HepG2 (cell line): ENCODE measurements around the gene ARFGEF3. TPM values are rescaled to one million over a fixed set of nuclear protein-coding genes. Genes with fewer than 3 reads are reported as not detected.

Experiments used
- ATAC-seq: fragments of 200-7000 bp; cut with Tn5 transposase; 3 replicates; pipeline ENCODE4 v1.9.1; 2020; ENCODE audit warnings: mild to moderate bottlenecking, moderate library complexity
- BruUV-seq: library from RNA; stranded (reverse); fragments of 400-500 nt; replicated peaks from 2 replicates; lab custom pipeline; 2021; lab: Mats Ljungman, UMichigan
- CTCF ChIA-PET: fragments of 300-600 bp; formaldehyde crosslinking; extraction: SDS; loops from one replicate; lab custom pipeline; 2021; ENCODE audit warnings: low total read pairs, inconsistent platforms, low intra/inter-chr PET ratio; lab: Yijun Ruan, JAX
- POLR2A ChIA-PET: fragments of 350-600 bp; sonication (Branson Sonifier 250); formaldehyde crosslinking; loops from one replicate; lab custom pipeline; 2020; ENCODE audit warnings: antibody characterized with exemption, inconsistent platforms; lab: Yijun Ruan, JAX
- DNase-seq: peaks from one replicate; pipeline ENCODE4 v3.0.0-alpha.2; 2015; ENCODE audit warnings: low spot score
- FAIRE-seq: peaks from 3 replicates; lab custom pipeline; 2011; peaks lifted over from hg19 to GRCh38; lab: Jason Lieb, UNC
- H2AFZ ChIP-seq: one replicate; pipeline ENCODE4 v1.6.1; 2011; ENCODE audit warnings: low read length, inconsistent platforms
- H3K27ac ChIP-seq: fragments of 300-600 bp; 3 replicates; pipeline ENCODE4 v1.8.0; 2011; ENCODE audit warnings: mixed run types, mild to moderate bottlenecking, mixed read lengths, low read length, inconsistent platforms; ENCODE audit not compliant: insufficient read depth; ENCODE audit errors: extremely low read length
- H3K27me3 ChIP-seq, 2 experiments: fragments of 200-600 bp in 1 of 2; 2 replicates in 1 of 2; 3 replicates in 1 of 2; pipeline versions ENCODE4 v1.6.0 to v1.8.0; 2011; ENCODE audit warnings: low read length in 2 of 2, mild to moderate bottlenecking in 2 of 2, moderate library complexity in 2 of 2, inconsistent platforms in 1 of 2; ENCODE audit not compliant: insufficient read depth in 2 of 2, control insufficient read depth in 1 of 2
- H3K36me3 ChIP-seq, 2 experiments: fragments of 200-600 bp in 1 of 2; replicated peaks in 1 of 2; 2 replicates in 1 of 2; 3 replicates in 1 of 2; pipeline versions ENCODE4 v1.5.1 to v1.8.0; 2011; ENCODE audit warnings: low read length in 2 of 2, inconsistent platforms in 1 of 2; ENCODE audit not compliant: insufficient read depth in 2 of 2, control insufficient read depth in 1 of 2
- H3K4me1 ChIP-seq: 2 replicates; pipeline ENCODE4 v1.5.1; 2012; ENCODE audit warnings: low read length, inconsistent platforms; ENCODE audit not compliant: insufficient read depth
- H3K4me2 ChIP-seq: 2 replicates; pipeline ENCODE4 v1.6.0; 2011; ENCODE audit warnings: low read depth, low read length, inconsistent platforms
- H3K4me3 ChIP-seq, 3 experiments: fragments of 200-600 bp in 1 of 3; sonication (generic), shearing (Covaris generic) in 1 of 3; replicated peaks in 1 of 3; 2 replicates each; pipeline ENCODE4 v1.5.1; 2011 to 2016; ENCODE audit warnings: low read length in 3 of 3, inconsistent platforms in 2 of 3, low read depth in 2 of 3, mild to moderate bottlenecking in 2 of 3, control low read depth in 1 of 3, mixed read lengths in 1 of 3; ENCODE audit not compliant: insufficient read depth in 1 of 3
- H3K79me2 ChIP-seq: one replicate; pipeline ENCODE4 v1.6.1; 2011; ENCODE audit warnings: low read length, inconsistent platforms; ENCODE audit not compliant: insufficient read depth
- H3K9ac ChIP-seq: 2 replicates; pipeline ENCODE4 v1.6.0; 2011; ENCODE audit warnings: mild to moderate bottlenecking, low read depth, low read length, inconsistent platforms; ENCODE audit not compliant: insufficient read depth
- H3K9me3 ChIP-seq: 2 replicates; pipeline ENCODE4 v1.5.1; 2012; ENCODE audit warnings: mild to moderate bottlenecking, low read length
- H4K20me1 ChIP-seq: 2 replicates; pipeline ENCODE4 v1.6.0; 2011; ENCODE audit warnings: inconsistent platforms, mild to moderate bottlenecking, low read length, moderate library complexity; ENCODE audit not compliant: insufficient read depth
- CC2D1A ChIP-seq: sonication (generic); formaldehyde crosslinking; IDR thresholded peaks from 2 replicates; pipeline ENCODE4 v1.8.1; 2023; ENCODE audit warnings: mild to moderate bottlenecking, missing genetic modification reagents
- FOSL2 ChIP-seq: sonication (generic); formaldehyde crosslinking; IDR thresholded peaks from 2 replicates; pipeline ENCODE4 v1.4.0; 2020; ENCODE audit warnings: missing genetic modification reagents
- GPBP1L1 ChIP-seq: sonication (generic); formaldehyde crosslinking; IDR thresholded peaks from 2 replicates; pipeline ENCODE4 v1.5.0; 2020; ENCODE audit warnings: mild to moderate bottlenecking, missing genetic modification reagents
- IKZF5 ChIP-seq: IDR thresholded peaks from 2 replicates; pipeline ENCODE4 v1.6.1; 2018; ENCODE audit warnings: missing genetic modification reagents, mild to moderate bottlenecking, missing compliant biosample characterization
- IRF2 ChIP-seq: IDR thresholded peaks from 2 replicates; pipeline ENCODE4 v1.6.1; 2018; ENCODE audit warnings: missing genetic modification reagents, missing compliant biosample characterization
- RARA ChIP-seq: IDR thresholded peaks from 2 replicates; pipeline ENCODE4 v1.6.1; 2016; ENCODE audit warnings: missing genetic modification reagents, missing compliant biosample characterization
- TBX2 ChIP-seq: sonication (generic); formaldehyde crosslinking; IDR thresholded peaks from 2 replicates; pipeline ENCODE4 v1.5.0; 2020; ENCODE audit warnings: missing genetic modification reagents, mild to moderate bottlenecking, borderline replicate concordance
- ZMYM3 ChIP-seq: sonication (generic); formaldehyde crosslinking; IDR thresholded peaks from 2 replicates; pipeline ENCODE4 v1.5.1; 2020; ENCODE audit warnings: mild to moderate bottlenecking, missing genetic modification reagents
- WGBS: methylation state at CpG from one replicate; pipeline ENCODE4 v1.1.6; 2017; ENCODE audit warnings: low lambda C conversion rate; 5-methylcytosine and 5-hydroxymethylcytosine counted together
- in situ Hi-C: cut with HindIII; loops from 2 replicates; pipeline ENCODE4 v1.10.0; 2017; ENCODE audit warnings: low pct_unique_long_range_greater_than_20kb; ENCODE audit not compliant: extremely low pct_ligation_motif_present
- intact Hi-C: fragments of 100-400 bp; cut with micrococcal nuclease; formaldehyde crosslinking; loops from one replicate; pipeline ENCODE4 v1.10.0; 2022; ENCODE audit not compliant: unreplicated experiment
- polyA plus RNA-seq, 8 experiments: library from polyadenylated mRNA; depleted of rRNA in 3 of 8; stranded (reverse) in 7 of 8; unstranded in 1 of 8; fragments of >200 nt; fragmentation: Illumina TruSeq in 4 of 8; extraction: Trizol in 4 of 8; gene quantifications; 2 replicates each; pipeline versions ENCODE4 v1.2.1 to v1.2.3, GENCODE V29; 2011 to 2016; ENCODE audit warnings: low read depth in 4 of 8, missing spikeins in 1 of 8, mixed read lengths in 1 of 8; ENCODE audit not compliant: insufficient read depth in 1 of 8
- total RNA-seq, 5 experiments: library from RNA; depleted of rRNA; stranded (reverse); fragments of >200 nt; fragmentation: Illumina TruSeq; extraction: Trizol; gene quantifications; 2 replicates each; pipeline ENCODE4 v1.2.3, GENCODE V29; 2016; ENCODE audit warnings: low read depth in 1 of 5

ARFGEF3 gene
- total and polyA plus RNA-seq, 2 of the 13 experiments (the other 11 are each of a cell fraction or from before 2014, with no cell fraction given): 0.60 to 2.6 TPM

DNA sequence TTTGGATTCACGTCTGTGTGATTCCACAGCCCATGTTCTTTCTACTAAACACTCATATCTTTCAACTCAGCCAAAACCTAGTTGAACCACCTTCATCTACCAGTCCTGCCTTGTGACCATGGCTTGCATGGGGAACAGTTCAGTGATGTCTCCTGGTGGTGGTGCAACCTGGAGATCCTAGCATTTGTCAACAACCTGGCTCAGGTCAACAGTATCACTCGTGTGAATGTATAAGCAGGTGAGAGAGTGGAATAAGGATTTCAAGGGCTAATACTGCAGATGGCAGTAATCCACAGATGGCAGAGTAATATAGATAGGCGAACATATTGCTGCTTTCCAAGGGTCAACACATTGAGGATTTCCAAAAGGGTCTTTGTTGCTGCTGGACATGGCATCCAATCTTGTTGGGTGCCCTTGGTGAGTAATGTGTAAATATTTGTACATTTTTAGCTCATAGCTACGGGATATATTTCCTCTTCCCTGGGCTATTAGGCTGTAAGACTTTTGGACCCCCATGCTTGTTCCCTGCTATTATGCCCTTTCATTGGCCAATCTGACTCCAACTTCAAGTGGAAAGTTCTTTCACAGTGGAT is 43.1 kb downstream of the ARFGEF3 start (continued):
- TF ChIP-seq IKZF5 (CRISPR knock-in tag) (peak; percentile 33), IRF2 (CRISPR knock-in tag) (no peak), RARA (CRISPR knock-in tag) (peak; percentile 16; the same call in 1 of the 2 replicates), TBX2 (CRISPR knock-in tag) (0 out of 2 replicates have a peak, but pooled peaks have one; percentile 18), FOSL2 (CRISPR knock-in tag) (peak; percentile 66)

GRCh38 chr6:138205437-138206094 is 43.8 kb downstream of the ARFGEF3 start:
- in situ Hi-C loops: no loop called here
- Histone ChIP-seq H3K9ac (no peak overlapping the region), H3K79me2 (no peaks in the 10 kb centered on the region), H3K4me3 (no peak overlapping the region), H3K36me3 (no peaks in the 10 kb centered on the region), H3K4me1 (peaks cover 15% of the 10 kb centered on the region), H4K20me1 (no peaks in the 10 kb centered on the region), H3K27ac (no peak overlapping the region), H3K9me3 (no peaks in the 10 kb centered on the region), H3K4me2 (peak overlapping the region; percentile 23; the same call in 1 of the 2 replicates), H2AFZ (no peak overlapping the region), H3K27me3 (no peaks in the 10 kb centered on the region)
- ATAC-seq (no peak), FAIRE-seq (no peak), DNase-seq (no peak)
- POLR2A ChIA-PET: no interaction called here
- intact Hi-C loops: no loop called here
- WGBS: 59% methylated on average over 5 of the region's 5 CpGs
- TF ChIP-seq GPBP1L1 (CRISPR knock-in tag): no peak
- TF ChIP-seq ZMYM3 (CRISPR knock-in tag): no peak
- TF ChIP-seq CC2D1A (CRISPR knock-in tag): 0 out of 2 replicates have a peak, but pooled peaks have one; percentile 42
- CTCF ChIA-PET: no interaction called here
- no TSS peak for BruUV-seq
